D721Med (cell line): ENCODE results near the gene RYR3.

ENCODE experiments used
- DNase-seq: peaks from one replicate; pipeline ENCODE4 v3.0.0; 2011; ENCODE audit warnings: low spot score; ENCODE audit not compliant: insufficient read length
- FAIRE-seq: peaks from 2 replicates; lab custom pipeline; 2011; peaks lifted over from hg19 to GRCh38; lab: Jason Lieb, UNC
- CTCF ChIP-seq: IDR thresholded peaks from 2 replicates; pipeline ENCODE4 v1.5.1; 2012; ENCODE audit warnings: mild to moderate bottlenecking, control low read depth; ENCODE audit not compliant: insufficient read depth; ENCODE audit errors: missing control alignments

The RYR3 gene

GRCh38 chr15:33534642-33535041 lies 223.9 kb downstream of the RYR3 start:
- TF ChIP-seq CTCF: no peak
- FAIRE-seq (no peak), DNase-seq (no peak)

- FAIRE-seq (no peak), DNase-seq (no peak)
- no peak for TF ChIP-seq CTCF
Observed at GRCh38 chr15:33535135-33535534, 224.4 kb downstream of the RYR3 start.

GRCh38 chr15:33539825-33540573 lies 229.2 kb downstream of the RYR3 start:
- no peak for FAIRE-seq
- TF ChIP-seq CTCF: no peak

GRCh38 chr15:33543957-33544356 lies 233.2 kb downstream of the RYR3 start:
- FAIRE-seq (no peak), DNase-seq (no peak)
- TF ChIP-seq CTCF: no peak

More at GRCh38 chr15:33539825-33540573, 229.2 kb downstream of the RYR3 start:
- DNase-seq: no peak

- FAIRE-seq: no peak
- TF ChIP-seq CTCF: no peak
- DNase-seq: no peak
Observed at GRCh38 chr15:33545866-33546265, 235.1 kb downstream of the RYR3 start.

GRCh38 chr15:33547876-33548275 lies 237.1 kb downstream of the RYR3 start:
- no peak for DNase-seq
- no peak for FAIRE-seq
- no peak for TF ChIP-seq CTCF

- TF ChIP-seq CTCF: no peak
- FAIRE-seq (no peak), DNase-seq (no peak)
Observed at GRCh38 chr15:33551860-33552259, 241.1 kb downstream of the RYR3 start.
